ENCODE results near the gene TGM5. TPM values are rescaled to one million over a fixed set of nuclear protein-coding genes. Genes with fewer than 3 reads are reported as not detected.

The TGM5 gene
- total and polyA plus RNA-seq, 2 donors (not counting 1 experiment from before 2014, with no cell fraction given): 0.42 TPM; not detected in 1

DNA sequence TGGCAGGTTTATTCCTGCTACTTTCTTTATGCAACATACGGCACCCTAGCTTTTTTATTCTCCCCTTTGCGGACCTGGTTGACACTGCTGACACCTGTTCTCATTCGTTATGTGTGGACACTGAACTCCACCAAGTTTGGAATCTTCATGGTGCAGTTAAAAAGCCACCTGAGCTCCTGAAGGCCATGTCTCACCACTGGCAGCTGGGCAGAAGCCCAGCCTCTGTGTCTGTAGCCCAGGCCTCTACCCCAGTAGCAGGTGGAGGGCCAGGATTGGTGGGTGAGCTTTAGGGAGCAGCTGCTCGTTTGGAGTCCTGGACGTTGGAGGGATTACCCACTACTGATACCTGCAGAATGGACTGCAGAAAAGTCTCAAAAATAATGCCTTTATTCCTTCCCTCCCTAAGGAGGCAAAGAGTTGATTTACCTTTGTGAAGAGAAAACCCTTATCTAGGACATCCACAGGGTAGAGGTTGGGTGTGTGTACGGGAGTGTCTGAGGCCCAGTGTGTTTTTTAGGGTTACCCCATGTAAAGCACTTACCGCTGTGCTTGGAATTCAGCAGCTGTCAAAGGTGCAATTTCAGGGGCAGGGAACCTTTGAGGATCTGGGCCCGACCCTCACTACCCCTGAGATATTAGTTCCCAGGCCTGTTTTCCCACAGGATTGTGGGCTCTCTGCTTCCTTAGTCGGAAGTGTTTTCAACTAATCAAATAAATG, 82.2 kb downstream of the TGM5 start:
- Mint-ChIP-seq H3K4me1 (peaks cover 36% of the 10 kb centered on the region), H3K27me3 (no peaks in the 10 kb centered on the region), H3K9me3 (ENCODE audit: insufficient read depth) (no peaks in the 10 kb centered on the region), H3K4me3 (peak overlapping the region; percentile 99), H3K27ac (peak overlapping the region; percentile 98)
- Histone ChIP-seq H4K20me1 (ENCODE audit: control insufficient read depth, insufficient read depth, low read length, poor library complexity, severe bottlenecking) (peaks cover 23% of the 10 kb centered on the region), H3K79me2 (ENCODE audit: control insufficient read depth, insufficient read depth, low read length) (peaks cover 32% of the 10 kb centered on the region), H3K9me3 (ENCODE audit: control extremely low read depth in 1 of 3, control insufficient read depth in 2 of 3, insufficient read depth in 1 of 3, low read length in 2 of 3) (no peaks in the 10 kb centered on the region), H3K4me2 (replicated peaks; ENCODE audit: low read depth, low read length, poor library complexity, severe bottlenecking) (peak overlapping the region; percentile 91), H3K27me3 (replicated peaks in 1 of 4; ENCODE audit: control extremely low read depth in 1 of 4, control insufficient read depth in 3 of 4, insufficient read depth in 4 of 4, low read length in 3 of 4) (no peaks in the 10 kb centered on the region), H3K4me3 (ENCODE audit: control extremely low read depth in 1 of 5, extremely low read depth in 1 of 5, insufficient read depth in 1 of 5, low read depth in 2 of 5, low read length in 4 of 5) (peak overlapping the region in 2 of 5 experiments; percentile 75 to 94), H3K9ac (ENCODE audit: low read length) (peak overlapping the region; percentile 94), H3K4me1 (ENCODE audit: control insufficient read depth in 2 of 2, insufficient read depth in 2 of 2, low read length in 2 of 2) (peaks cover 21 to 32% of the 10 kb centered on the region in 2 donors), H2AFZ (ENCODE audit: insufficient read depth, low read depth, low read length, poor library complexity, severe bottlenecking) (peak overlapping the region; percentile 78), H3K27ac (ENCODE audit: low read length in 2 of 2) (peak overlapping the region; percentile 87 to 94), H3K36me3 (replicated peaks in 1 of 2; ENCODE audit: control extremely low read depth in 1 of 2, control insufficient read depth in 1 of 2, extremely low read depth in 1 of 2, insufficient read depth in 2 of 2, low read length in 1 of 2) (peaks cover 7 to 22% of the 10 kb centered on the region in 2 experiments)
- 87% methylated on average over 6 of the region's 9 CpGs for WGBS (ENCODE audit: insufficient coverage)
- no peak for TF ChIP-seq CTCF (IDR thresholded peaks at IDR 0.05)
- TF ChIP-seq EZH2 (IDR thresholded peaks at IDR 0.05; ENCODE audit: borderline replicate concordance, insufficient read depth, low read depth, low read length, poor library complexity, severe bottlenecking): no peak
- ATAC-seq (ENCODE audit: low read depth) (no peak), DNase-seq (peak; percentile 24)
- CTCF ChIA-PET: interaction anchor here (0.8 kb wide), 1 partner anchor 20 kb away, joined by 3 read pairs; no protein-coding TSS in a partner anchor
- POLR2A ChIA-PET: interaction anchor here (0.8 kb wide), 1 partner anchor 177 kb away, joined by 3 read pairs; no protein-coding TSS in a partner anchor
- intact Hi-C loops (cut with micrococcal nuclease): loop anchor here (1.0 to 10.0 kb wide), 5 partner anchors 51 to 447 kb away; partner anchors contain the start of genes CDAN1, MAP1A, TMEM62 and TTBK2

DNA sequence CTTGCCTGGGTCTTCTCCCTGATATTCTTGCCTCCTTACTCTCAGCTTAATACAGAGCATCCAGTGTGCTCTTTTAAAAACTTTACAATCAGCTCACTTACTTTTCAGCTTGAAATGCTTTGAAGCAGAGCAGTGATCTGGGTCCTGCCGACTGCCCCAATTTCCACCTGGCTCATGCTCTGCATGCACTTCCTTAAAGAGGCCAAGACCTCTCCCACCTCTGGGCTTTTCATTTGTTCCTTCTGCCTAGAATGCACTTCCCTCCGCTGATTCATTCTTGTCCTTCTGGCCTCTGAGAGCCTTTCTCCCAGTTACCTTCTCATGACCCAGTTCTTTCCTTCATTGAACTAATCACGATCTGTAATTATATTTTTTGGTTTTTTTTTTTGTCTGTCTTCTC, 83.5 kb downstream of the TGM5 start:
- 77% methylated on average over 2 of the region's 3 CpGs for WGBS (ENCODE audit: insufficient coverage)
- no peaks in the 10 kb centered on the region for H3K27me3 Mint-ChIP-seq
- no peak overlapping the region for H3K4me3 Mint-ChIP-seq
- no peak overlapping the region for H3K27ac Mint-ChIP-seq
- Histone ChIP-seq H3K79me2 (ENCODE audit: control insufficient read depth, insufficient read depth, low read length) (peaks cover 21% of the 10 kb centered on the region), H3K9ac (ENCODE audit: low read length) (no peak overlapping the region), H3K4me3 (ENCODE audit: control extremely low read depth in 1 of 5, extremely low read depth in 1 of 5, insufficient read depth in 1 of 5, low read depth in 2 of 5, low read length in 4 of 5) (no peak overlapping the region), H2AFZ (ENCODE audit: insufficient read depth, low read depth, low read length, poor library complexity, severe bottlenecking) (no peak overlapping the region), H3K9me3 (ENCODE audit: control extremely low read depth in 1 of 3, control insufficient read depth in 2 of 3, insufficient read depth in 1 of 3, low read length in 2 of 3) (no peaks in the 10 kb centered on the region), H3K4me2 (replicated peaks; ENCODE audit: low read depth, low read length, poor library complexity, severe bottlenecking) (no peak overlapping the region), H4K20me1 (ENCODE audit: control insufficient read depth, insufficient read depth, low read length, poor library complexity, severe bottlenecking) (peaks cover 12% of the 10 kb centered on the region), H3K36me3 (replicated peaks in 1 of 2; ENCODE audit: control extremely low read depth in 1 of 2, control insufficient read depth in 1 of 2, extremely low read depth in 1 of 2, insufficient read depth in 2 of 2, low read length in 1 of 2) (peaks cover under 1 to 17% of the 10 kb centered on the region in 2 experiments), H3K4me1 (ENCODE audit: control insufficient read depth in 2 of 2, insufficient read depth in 2 of 2, low read length in 2 of 2) (peaks cover 21 to 30% of the 10 kb centered on the region in 2 donors), H3K27me3 (replicated peaks in 1 of 4; ENCODE audit: control extremely low read depth in 1 of 4, control insufficient read depth in 3 of 4, insufficient read depth in 4 of 4, low read length in 3 of 4) (no peaks in the 10 kb centered on the region), H3K27ac (ENCODE audit: low read length in 2 of 2) (peak overlapping the region in 1 of 2 donors; percentile 57)
- ChIA-PET POLR2A (no interaction called here), CTCF (interaction anchor here (0.9 kb wide), 1 partner anchor 102 kb away, joined by 3 read pairs; no protein-coding TSS in a partner anchor)
- H3K4me1 Mint-ChIP-seq: peaks cover 30% of the 10 kb centered on the region
- ATAC-seq (ENCODE audit: low read depth) (no peak), DNase-seq (no peak)
- H3K9me3 Mint-ChIP-seq (ENCODE audit: insufficient read depth): no peaks in the 10 kb centered on the region
- no peak for TF ChIP-seq CTCF (IDR thresholded peaks at IDR 0.05)
- TF ChIP-seq EZH2 (IDR thresholded peaks at IDR 0.05; ENCODE audit: borderline replicate concordance, insufficient read depth, low read depth, low read length, poor library complexity, severe bottlenecking): no peak
- intact Hi-C loops (cut with micrococcal nuclease): loop anchor here (10.0 kb wide), 1 partner anchor 332 kb away; the partner anchor contains the start of gene MAP1A
